HG02623 (cell line): Measurements from ENCODE around the gene FHIT.

Experiments used
- ATAC-seq: cut with Tn5 transposase; IDR thresholded peaks from one replicate; pipeline ENCODE4 v1.9.1; 2021; ENCODE audit warnings: moderate library complexity; ENCODE audit not compliant: unreplicated experiment

Gene FHIT

GRCh38 chr3:60192297-60193114 is 1058.7 kb downstream of the FHIT start:
- ATAC-seq, result no peak

- ATAC-seq, result no peak
Measured at GRCh38 chr3:60190073-60190472, 1061.2 kb downstream of the FHIT start.

GRCh38 chr3:60189304-60189703 is 1061.9 kb downstream of the FHIT start:
- no peak for ATAC-seq

GRCh38 chr3:60188803-60189202 is 1062.4 kb downstream of the FHIT start:
- no peak for ATAC-seq

- no peak for ATAC-seq
Measured at GRCh38 chr3:60187343-60187742, 1063.9 kb downstream of the FHIT start.

- no peak for ATAC-seq
Measured at GRCh38 chr3:60186359-60186758, 1064.9 kb downstream of the FHIT start.

- ATAC-seq, result no peak
Measured at GRCh38 chr3:60185161-60185560, 1066.1 kb downstream of the FHIT start.

- no peak for ATAC-seq
Measured at GRCh38 chr3:60182697-60183096, 1068.6 kb downstream of the FHIT start.

GRCh38 chr3:60178931-60179653 is 1072.2 kb downstream of the FHIT start:
- no peak for ATAC-seq

GRCh38 chr3:60177726-60178125 is 1073.5 kb downstream of the FHIT start:
- ATAC-seq, result no peak

- ATAC-seq, result no peak
Measured at GRCh38 chr3:60176614-60177013, 1074.6 kb downstream of the FHIT start.

GRCh38 chr3:60175680-60176079 is 1075.6 kb downstream of the FHIT start:
- ATAC-seq, result no peak

GRCh38 chr3:60169755-60170154 is 1081.5 kb downstream of the FHIT start:
- ATAC-seq, result no peak

- no peak for ATAC-seq
Measured at GRCh38 chr3:60167186-60167585, 1084.1 kb downstream of the FHIT start.

- ATAC-seq, result no peak
Measured at GRCh38 chr3:60160822-60161748, 1090.2 kb downstream of the FHIT start.

GRCh38 chr3:60160111-60160821 is 1091.0 kb downstream of the FHIT start:
- no peak for ATAC-seq

GRCh38 chr3:60158035-60158434 is 1093.2 kb downstream of the FHIT start:
- no peak for ATAC-seq

GRCh38 chr3:60154011-60154410 is 1097.2 kb downstream of the FHIT start:
- ATAC-seq, result no peak

GRCh38 chr3:60153221-60153999 is 1097.8 kb downstream of the FHIT start:
- ATAC-seq, result no peak

- ATAC-seq, result no peak
Measured at GRCh38 chr3:60149501-60149900, 1101.8 kb downstream of the FHIT start.
